Progenitor cell of endocrine pancreas (in vitro differentiated cells): ENCODE results near the gene STX10. TPM values are rescaled to one million over a fixed set of nuclear protein-coding genes. Genes with fewer than 3 reads are reported as not detected.

Experiments used
- DNase-seq: peaks from one replicate; pipeline ENCODE4 v3.0.0; 2021; ENCODE audit warnings: low spot score; ENCODE audit not compliant: unreplicated experiment
- H3K27ac Mint-ChIP-seq: 2 replicates; pipeline ENCODE4 v1.8.0; 2021; ENCODE audit warnings: mild to moderate bottlenecking, moderate library complexity, mixed read lengths
- H3K27me3 Mint-ChIP-seq: 2 replicates; pipeline ENCODE4 v1.8.0; 2021; ENCODE audit warnings: mixed read lengths
- H3K36me3 Mint-ChIP-seq: 2 replicates; pipeline ENCODE4 v1.8.0; 2022; ENCODE audit warnings: mixed read lengths; ENCODE audit not compliant: insufficient read depth
- H3K4me1 Mint-ChIP-seq: 2 replicates; pipeline ENCODE4 v1.8.0; 2021; ENCODE audit warnings: low read depth, mixed read lengths
- H3K4me3 Mint-ChIP-seq: 2 replicates; pipeline ENCODE4 v1.8.0; 2021; ENCODE audit warnings: low read depth, mild to moderate bottlenecking, moderate library complexity, mixed read lengths
- H3K9me3 Mint-ChIP-seq: 2 replicates; pipeline ENCODE4 v1.8.0; 2021; ENCODE audit warnings: low read depth, mixed read lengths
- total RNA-seq: library from RNA; stranded (reverse); gene quantifications from 2 replicates; pipeline ENCODE4 v1.2.1, GENCODE V29; 2021
- TF ChIP-seq, protein P1 (sequence below): fragments of 200-600 bp; sonication (generic); IDR thresholded peaks from one replicate; pipeline ENCODE4 v1.5.0; 2021; ENCODE audit warnings: antibody characterized with exemption, mild to moderate bottlenecking; ENCODE audit not compliant: unreplicated experiment

STX10 gene
- total RNA-seq, 1 donor from 2014 or later: 49.2 TPM

DNA sequence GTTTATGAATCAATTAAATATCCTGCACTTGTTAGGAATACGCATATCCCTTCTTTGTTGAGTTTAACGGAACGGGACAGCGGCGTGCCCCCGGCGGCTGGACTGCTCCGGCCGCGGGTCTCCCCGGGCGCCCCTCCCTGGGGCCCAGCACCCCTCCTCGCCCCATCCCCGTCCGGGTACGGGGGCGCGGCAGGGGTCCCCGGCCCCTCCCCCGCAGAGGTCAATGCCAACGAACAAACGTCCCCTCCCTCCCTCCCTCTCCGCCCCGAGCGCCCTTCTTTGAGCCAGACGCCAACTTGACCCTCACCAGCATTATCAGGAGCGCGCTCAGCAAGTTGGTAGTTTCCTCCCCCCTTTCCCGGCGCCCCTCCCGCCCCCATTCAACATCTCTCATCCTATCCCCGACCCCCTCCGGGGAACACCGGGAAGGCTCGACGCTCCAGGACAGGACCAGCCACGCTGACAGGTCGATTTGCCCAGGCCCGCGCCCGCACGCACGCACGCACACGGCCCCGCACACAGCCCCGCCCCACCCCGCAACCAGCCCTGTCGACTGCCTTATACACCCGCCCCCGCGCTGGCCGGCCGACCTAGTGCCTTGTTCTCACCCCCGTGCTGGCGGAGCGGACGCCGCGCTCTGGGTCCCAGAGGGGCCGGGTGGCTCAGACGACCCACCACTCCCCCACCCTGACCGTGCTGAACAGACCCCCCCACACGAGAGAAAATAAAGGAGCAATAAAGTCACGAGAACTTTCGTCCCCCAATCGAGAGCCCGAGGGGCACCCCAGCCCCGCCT is 52.5 kb downstream of the STX10 start:
- peaks cover 63% of the 10 kb centered on the region for H3K27me3 Mint-ChIP-seq
- H3K4me1 Mint-ChIP-seq: peaks cover 3% of the 10 kb centered on the region
- H3K9me3 Mint-ChIP-seq: no peaks in the 10 kb centered on the region
- no peak overlapping the region for H3K27ac Mint-ChIP-seq
- TF ChIP-seq, protein P1, sequence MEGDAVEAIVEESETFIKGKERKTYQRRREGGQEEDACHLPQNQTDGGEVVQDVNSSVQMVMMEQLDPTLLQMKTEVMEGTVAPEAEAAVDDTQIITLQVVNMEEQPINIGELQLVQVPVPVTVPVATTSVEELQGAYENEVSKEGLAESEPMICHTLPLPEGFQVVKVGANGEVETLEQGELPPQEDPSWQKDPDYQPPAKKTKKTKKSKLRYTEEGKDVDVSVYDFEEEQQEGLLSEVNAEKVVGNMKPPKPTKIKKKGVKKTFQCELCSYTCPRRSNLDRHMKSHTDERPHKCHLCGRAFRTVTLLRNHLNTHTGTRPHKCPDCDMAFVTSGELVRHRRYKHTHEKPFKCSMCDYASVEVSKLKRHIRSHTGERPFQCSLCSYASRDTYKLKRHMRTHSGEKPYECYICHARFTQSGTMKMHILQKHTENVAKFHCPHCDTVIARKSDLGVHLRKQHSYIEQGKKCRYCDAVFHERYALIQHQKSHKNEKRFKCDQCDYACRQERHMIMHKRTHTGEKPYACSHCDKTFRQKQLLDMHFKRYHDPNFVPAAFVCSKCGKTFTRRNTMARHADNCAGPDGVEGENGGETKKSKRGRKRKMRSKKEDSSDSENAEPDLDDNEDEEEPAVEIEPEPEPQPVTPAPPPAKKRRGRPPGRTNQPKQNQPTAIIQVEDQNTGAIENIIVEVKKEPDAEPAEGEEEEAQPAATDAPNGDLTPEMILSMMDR: no peak
- H3K36me3 Mint-ChIP-seq: no peaks in the 10 kb centered on the region
- no peak for DNase-seq
- no peak overlapping the region for H3K4me3 Mint-ChIP-seq

DNA sequence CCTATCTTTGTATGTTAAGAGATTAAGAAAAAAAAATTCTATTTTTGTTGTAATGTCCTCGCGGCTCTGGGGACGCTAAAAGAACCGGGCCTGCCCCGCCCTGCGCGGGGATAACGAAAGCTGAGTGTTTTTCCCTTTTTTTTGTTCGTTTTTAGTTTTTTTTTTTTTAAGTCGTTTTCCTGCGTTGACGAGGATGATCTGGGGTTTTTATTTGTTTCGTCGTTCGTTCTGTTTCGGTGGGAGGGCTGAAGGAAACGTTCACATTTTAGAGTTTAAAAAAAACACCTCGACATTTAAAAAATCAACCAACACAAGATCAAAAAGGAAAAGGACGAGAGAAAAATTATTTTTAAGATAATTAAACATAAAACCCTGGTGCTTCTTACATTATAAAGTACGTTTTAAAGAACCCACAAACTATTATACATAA is 53.1 kb downstream of the STX10 start:
- Mint-ChIP-seq H3K4me3 (no peak overlapping the region), H3K27ac (no peak overlapping the region), H3K9me3 (no peaks in the 10 kb centered on the region), H3K27me3 (peaks cover 66% of the 10 kb centered on the region), H3K36me3 (no peaks in the 10 kb centered on the region), H3K4me1 (peaks cover 3% of the 10 kb centered on the region)
- no peak for DNase-seq
- TF ChIP-seq, protein P1: no peak

DNA sequence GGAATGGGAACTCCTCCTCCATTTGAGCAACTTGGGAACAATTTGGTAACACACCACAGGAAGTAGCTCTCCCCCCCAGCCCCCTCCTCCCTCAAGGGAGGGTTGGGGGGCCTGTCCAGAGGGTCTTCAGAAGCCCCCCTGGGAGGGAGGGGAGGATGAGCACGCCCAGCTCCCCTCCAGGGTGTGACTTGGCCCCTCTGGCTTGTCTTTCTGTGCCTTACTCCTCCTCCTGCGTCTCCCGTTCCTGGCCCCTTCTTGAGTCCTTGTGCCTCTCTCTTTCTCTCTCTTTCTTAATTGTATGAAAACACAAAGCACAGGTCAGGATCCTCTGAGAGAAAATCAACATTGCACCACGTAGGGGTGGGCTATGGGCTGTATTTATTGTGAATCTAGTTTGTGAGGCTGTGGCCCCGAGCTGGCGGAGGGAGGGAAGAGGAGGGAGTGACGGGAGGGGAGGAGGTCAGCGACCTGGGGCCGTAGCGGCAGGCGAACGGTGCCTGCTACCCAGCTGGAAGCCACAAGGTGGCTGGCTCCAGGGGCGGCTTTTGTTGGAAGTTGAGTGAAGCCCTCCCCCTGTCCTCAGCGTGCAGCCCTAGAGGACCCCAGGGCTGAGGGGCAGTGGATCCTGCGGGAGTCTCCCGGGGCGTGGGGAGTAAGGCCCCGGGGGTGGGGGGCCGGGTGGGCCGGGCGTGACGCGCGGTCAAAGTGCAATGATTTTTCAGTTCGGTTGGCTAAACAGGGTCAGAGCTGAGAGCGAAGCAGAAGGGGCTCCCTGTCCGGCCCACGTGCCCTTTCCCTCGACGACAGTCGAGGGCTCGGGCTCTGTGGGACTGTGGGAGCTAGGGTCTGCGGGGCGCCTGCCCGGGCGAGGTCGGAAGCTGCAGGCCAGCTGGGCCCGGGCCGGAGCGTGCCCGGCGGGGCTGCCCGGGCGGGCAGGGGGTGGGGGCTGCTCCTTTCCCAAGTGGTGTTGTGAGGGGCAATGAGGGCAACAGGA is 53.9 kb downstream of the STX10 start:
- Mint-ChIP-seq H3K4me3 (no peak overlapping the region), H3K4me1 (peaks cover 5% of the 10 kb centered on the region), H3K36me3 (no peaks in the 10 kb centered on the region), H3K27ac (no peak overlapping the region), H3K27me3 (peaks cover 69% of the 10 kb centered on the region), H3K9me3 (no peaks in the 10 kb centered on the region)
- TF ChIP-seq, protein P1: peak; percentile 54
- peak; percentile 49 for DNase-seq

DNA sequence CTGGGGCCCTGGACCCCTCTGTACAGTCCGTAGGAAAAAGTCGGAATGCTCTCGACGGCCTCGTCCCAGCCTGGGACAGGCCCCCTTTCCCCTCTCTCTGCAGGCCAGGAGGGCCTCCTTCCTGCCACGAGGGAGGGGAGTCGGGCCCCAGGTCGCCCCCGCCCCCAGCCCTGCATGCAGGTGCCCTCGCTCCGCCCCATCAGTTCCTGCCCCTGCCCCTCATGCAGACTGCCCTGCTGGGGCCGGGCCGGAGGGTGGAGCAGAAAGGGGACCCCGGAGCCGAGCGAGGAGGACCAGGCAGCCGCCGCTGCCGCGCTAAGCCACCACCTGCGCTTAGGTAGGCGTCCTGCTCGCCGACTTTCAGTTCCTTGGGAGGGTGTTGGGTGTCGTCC is 54.8 kb downstream of the STX10 start:
- Mint-ChIP-seq H3K4me3 (no peak overlapping the region), H3K4me1 (peaks cover 5% of the 10 kb centered on the region), H3K27ac (no peak overlapping the region), H3K9me3 (no peaks in the 10 kb centered on the region), H3K36me3 (no peaks in the 10 kb centered on the region), H3K27me3 (peaks cover 75% of the 10 kb centered on the region)
- no peak for DNase-seq
- TF ChIP-seq, protein P1: no peak

DNA sequence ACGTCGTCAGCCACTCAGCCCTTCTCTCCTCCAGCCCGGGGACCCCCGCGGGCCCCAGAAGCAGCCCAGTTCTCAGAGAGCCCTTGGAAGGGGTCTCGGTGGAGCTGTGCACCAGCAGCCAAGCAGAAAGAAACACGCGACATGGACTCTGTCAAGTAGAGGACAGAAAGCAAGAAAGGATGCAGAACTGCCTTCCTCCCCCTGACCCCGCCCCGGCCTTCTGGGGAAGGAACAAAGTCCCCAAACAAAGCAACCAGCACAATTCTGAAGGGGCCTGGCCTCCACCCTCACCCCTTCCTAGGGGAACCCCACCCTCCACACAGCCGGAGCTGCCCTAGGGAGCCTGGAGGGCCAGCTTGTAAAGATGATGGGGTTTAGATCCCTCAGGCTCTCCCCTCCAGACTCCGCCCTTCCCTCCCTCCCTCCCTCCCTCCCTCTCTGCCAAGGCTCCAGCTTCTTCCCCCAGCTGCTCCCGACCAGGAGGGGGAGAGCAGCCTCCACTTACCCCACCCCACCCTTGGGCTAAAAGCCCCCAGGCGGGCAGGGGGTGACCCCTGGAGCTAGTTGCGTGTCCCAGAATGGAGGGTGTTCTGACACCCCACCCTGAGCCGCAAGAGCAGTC is 55.3 kb downstream of the STX10 start:
- Mint-ChIP-seq H3K27me3 (peaks cover 75% of the 10 kb centered on the region), H3K4me3 (no peak overlapping the region), H3K4me1 (peaks cover 5% of the 10 kb centered on the region), H3K27ac (no peak overlapping the region), H3K36me3 (no peaks in the 10 kb centered on the region), H3K9me3 (no peaks in the 10 kb centered on the region)
- TF ChIP-seq, protein P1: no peak
- DNase-seq: no peak
